Right atrium auricular region (tissue), 2 donors: ENCODE results near the gene LAG3. TPM values are rescaled to one million over a fixed set of nuclear protein-coding genes. Genes with fewer than 3 reads are reported as not detected.

Source experiments
- DNase-seq: peaks from one replicate; pipeline ENCODE4 v3.0.0-alpha.2; 2019; ENCODE audit warnings: low spot score
- H3K27ac ChIP-seq, 2 donors: fragments of 200-600 bp; sonication (generic); 1 replicate in 1 of 2; 2 replicates in 1 of 2; pipeline ENCODE4 v1.5.1; 2016 to 2019
- H3K27me3 ChIP-seq, 2 donors: fragments of 200-600 bp; sonication (generic); one replicate each; pipeline versions ENCODE4 v1.5.1 to v1.6.0; 2017 to 2019
- H3K36me3 ChIP-seq: fragments of 200-600 bp; sonication (generic); one replicate; pipeline ENCODE4 v1.5.1; 2016
- H3K4me1 ChIP-seq, 2 donors: fragments of 200-600 bp; sonication (generic); one replicate each; pipeline versions ENCODE4 v1.5.1 to v1.6.0; 2017 to 2019
- H3K4me3 ChIP-seq, 2 donors: fragments of 200-600 bp; sonication (generic); 1 replicate in 1 of 2; 2 replicates in 1 of 2; pipeline ENCODE4 v1.5.1; 2017 to 2019; ENCODE audit warnings: mild to moderate bottlenecking in 1 of 2, moderate library complexity in 1 of 2
- H3K9me3 ChIP-seq, 2 donors: fragments of 200-600 bp; sonication (generic); one replicate each; pipeline ENCODE4 v1.5.1; 2019
- total RNA-seq, 2 donors: library from RNA; depleted of rRNA; stranded (reverse); fragments of >200 nt; gene quantifications; one replicate each; pipeline ENCODE4 v1.1.0, GENCODE V29; 2016
- TF ChIP-seq, protein P1 (sequence below), 2 donors: fragments of 200-600 bp; sonication (generic); IDR thresholded peaks; one replicate each; pipeline ENCODE4 v1.5.1; 2019; ENCODE audit warnings: antibody characterized with exemption in 2 of 2

LAG3 gene
- under 1 TPM in 1 of 2 donors, not detected in 1; 0.47 TPM for total RNA-seq

DNA sequence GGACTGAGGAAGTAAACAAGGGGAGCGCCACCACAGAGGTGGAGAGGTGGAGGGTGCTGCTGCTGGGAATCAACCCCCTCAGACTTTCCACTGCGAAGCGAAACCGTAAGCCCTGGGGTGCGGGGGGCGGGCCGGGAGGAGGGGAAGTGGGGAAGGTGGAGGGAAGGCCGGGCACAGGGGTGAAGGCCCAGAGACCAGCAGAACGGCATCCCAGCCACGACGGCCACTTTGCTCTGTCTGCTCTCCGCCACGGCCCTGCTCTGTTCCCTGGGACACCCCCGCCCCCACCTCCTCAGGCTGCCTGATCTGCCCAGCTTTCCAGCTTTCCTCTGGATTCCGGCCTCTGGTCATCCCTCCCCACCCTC lies at the start of gene LAG3:
LAG3 (plus strand) TSS at position 190 of the 365 bp plus-strand sequence. CDS start 333 bp downstream, outside the sequence.
- Histone ChIP-seq H3K4me1 (peaks cover 0 to 49% of the 10 kb centered on the region in 2 donors), H3K4me3 (peak within 1 kb of the TSS in 1 of 2 donors; percentile 6), H3K27ac (no peak within 1 kb of the TSS), H3K9me3 (no peaks in the 10 kb centered on the region), H3K36me3 (peaks cover 6% of the 10 kb centered on the region), H3K27me3 (no peaks in the 10 kb centered on the region)
- DNase-seq = no peak
- TF ChIP-seq, protein P1, sequence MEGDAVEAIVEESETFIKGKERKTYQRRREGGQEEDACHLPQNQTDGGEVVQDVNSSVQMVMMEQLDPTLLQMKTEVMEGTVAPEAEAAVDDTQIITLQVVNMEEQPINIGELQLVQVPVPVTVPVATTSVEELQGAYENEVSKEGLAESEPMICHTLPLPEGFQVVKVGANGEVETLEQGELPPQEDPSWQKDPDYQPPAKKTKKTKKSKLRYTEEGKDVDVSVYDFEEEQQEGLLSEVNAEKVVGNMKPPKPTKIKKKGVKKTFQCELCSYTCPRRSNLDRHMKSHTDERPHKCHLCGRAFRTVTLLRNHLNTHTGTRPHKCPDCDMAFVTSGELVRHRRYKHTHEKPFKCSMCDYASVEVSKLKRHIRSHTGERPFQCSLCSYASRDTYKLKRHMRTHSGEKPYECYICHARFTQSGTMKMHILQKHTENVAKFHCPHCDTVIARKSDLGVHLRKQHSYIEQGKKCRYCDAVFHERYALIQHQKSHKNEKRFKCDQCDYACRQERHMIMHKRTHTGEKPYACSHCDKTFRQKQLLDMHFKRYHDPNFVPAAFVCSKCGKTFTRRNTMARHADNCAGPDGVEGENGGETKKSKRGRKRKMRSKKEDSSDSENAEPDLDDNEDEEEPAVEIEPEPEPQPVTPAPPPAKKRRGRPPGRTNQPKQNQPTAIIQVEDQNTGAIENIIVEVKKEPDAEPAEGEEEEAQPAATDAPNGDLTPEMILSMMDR (IDR thresholded peaks at IDR 0.05) = no peak

DNA sequence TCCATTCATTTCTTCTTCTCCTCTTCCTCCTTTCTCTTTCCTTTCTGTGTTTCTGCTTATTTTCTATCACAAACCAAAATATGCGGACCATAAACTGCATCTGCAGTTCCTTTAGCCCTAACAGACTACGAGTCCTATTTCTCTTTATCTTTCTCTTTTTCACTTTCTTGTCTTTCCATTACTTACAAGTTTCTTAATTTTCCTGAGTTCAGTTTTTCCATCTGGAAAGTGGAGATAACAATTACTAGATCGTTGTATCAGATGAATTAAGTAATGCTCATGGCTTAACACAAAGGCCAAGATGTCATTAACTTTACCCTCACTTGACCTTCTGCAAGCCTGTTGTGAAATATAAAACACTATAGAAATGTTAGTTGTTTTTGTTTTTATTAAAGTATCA lies 49.5 kb upstream of the LAG3 start:
- Histone ChIP-seq H3K27ac (no peak overlapping the region), H3K36me3 (peaks cover 5% of the 10 kb centered on the region), H3K4me1 (peaks cover 0 to 15% of the 10 kb centered on the region in 2 donors), H3K4me3 (no peak overlapping the region), H3K9me3 (no peaks in the 10 kb centered on the region), H3K27me3 (no peaks in the 10 kb centered on the region)
- TF ChIP-seq, protein P1 (IDR thresholded peaks at IDR 0.05) = no peak
- DNase-seq = no peak

DNA sequence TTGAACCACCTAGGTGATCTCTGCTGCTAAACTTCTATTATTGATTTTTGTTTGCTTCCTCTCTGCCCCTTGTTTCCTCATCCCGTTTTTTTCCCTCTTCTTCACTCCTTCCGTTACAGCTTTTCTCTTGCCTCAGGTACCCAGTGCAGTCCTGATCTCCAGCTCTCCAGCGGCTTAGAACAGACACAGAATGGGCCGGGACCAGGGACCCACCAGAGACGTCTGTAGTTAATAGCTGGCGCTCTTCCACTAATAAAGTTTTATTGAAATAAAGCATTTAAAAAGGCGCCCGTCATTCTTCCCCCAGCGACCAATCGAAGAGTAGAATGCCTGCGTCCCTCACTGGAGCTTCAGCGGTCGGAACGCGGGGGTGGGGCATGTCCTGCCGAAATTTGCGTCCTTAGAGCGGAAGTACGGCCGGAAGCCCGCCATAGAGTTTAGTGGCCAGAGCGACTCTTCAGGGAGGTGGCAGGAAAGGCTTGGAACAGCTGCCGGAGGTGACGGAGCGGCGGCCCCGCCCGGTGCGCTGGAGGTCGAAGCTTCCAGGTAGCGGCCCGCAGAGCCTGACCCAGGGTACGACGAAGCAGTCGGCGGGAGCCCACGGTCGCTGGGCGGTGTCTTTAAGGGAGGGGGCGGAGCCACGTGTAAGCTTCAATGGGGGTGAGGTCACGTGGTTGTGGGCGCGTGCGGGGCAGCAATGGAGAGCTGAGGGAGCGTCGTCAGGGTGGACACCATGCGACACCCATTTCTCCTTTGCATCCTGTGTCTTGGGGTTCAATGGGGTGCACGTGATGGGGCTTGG lies 48.5 kb upstream of the LAG3 start, which contains the start of gene COPS7A:
COPS7A (plus strand) TSS at position 440 of the 802 bp plus-strand sequence. CDS start 611 bp downstream, outside the sequence.
- TF ChIP-seq, protein P1 (IDR thresholded peaks at IDR 0.05) = no peak
- peak within 1 kb of the TSS; percentile 61 to 74 for H3K4me3 ChIP-seq

DNA sequence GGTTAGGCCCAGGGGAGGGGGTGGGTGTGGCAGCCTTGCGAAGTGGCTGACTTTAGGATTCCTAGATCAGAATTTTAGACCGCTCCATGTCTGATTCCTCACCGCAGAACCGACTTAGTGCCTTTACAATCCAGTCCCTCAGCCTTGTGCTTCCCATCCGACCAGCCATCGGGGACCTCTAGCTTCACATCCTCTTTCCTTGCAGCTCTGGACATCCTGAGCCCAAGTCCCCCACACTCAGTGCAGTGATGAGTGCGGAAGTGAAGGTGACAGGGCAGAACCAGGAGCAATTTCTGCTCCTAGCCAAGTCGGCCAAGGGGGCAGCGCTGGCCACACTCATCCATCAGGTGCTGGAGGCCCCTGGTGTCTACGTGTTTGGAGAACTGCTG lies 47.9 kb upstream of the LAG3 start:
- Histone ChIP-seq H3K27me3 (no peaks in the 10 kb centered on the region), H3K4me1 (peaks cover 0 to 15% of the 10 kb centered on the region in 2 donors), H3K36me3 (peaks cover 20% of the 10 kb centered on the region), H3K9me3 (no peaks in the 10 kb centered on the region), H3K27ac (peak overlapping the region; percentile 82 to 88), H3K4me3 (peak overlapping the region; percentile 61 to 74)
- no peak for DNase-seq
- TF ChIP-seq, protein P1 (IDR thresholded peaks at IDR 0.05) = no peak

More for the DNA sequence above, 48.5 kb upstream of the LAG3 start, which contains the start of gene COPS7A:
- H3K36me3 ChIP-seq = peaks cover 14% of the 10 kb centered on the region
- H3K4me1 ChIP-seq = peaks cover 0 to 15% of the 10 kb centered on the region in 2 donors
- H3K27me3 ChIP-seq = no peaks in the 10 kb centered on the region
- H3K27ac ChIP-seq = peak within 1 kb of the TSS; percentile 82 to 88
- peak; percentile 98 for DNase-seq
- H3K9me3 ChIP-seq = no peaks in the 10 kb centered on the region

DNA sequence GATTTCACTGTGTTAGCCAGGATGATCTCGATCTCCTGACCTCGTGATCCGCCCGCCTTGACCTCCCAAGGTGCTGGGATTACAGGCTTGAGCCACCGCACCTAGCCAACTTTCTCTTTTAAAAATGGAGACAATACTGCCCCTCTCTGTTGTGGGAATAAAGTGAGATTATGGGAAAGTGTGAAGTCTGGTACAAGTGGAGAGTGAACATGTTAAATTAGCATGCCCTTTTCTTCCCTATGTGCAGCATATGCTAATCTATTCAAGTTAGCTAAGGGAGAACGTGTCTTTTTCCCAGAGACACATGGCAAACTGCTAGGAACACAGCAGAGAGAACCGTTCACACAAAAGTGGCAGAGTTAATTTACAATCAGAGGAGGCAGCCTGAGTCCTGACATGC lies 47.0 kb upstream of the LAG3 start:
- TF ChIP-seq, protein P1 (IDR thresholded peaks at IDR 0.05) = no peak
- H3K4me3 ChIP-seq = no peak overlapping the region
- no peak for DNase-seq
- no peaks in the 10 kb centered on the region for H3K9me3 ChIP-seq
- no peaks in the 10 kb centered on the region for H3K27me3 ChIP-seq
- H3K4me1 ChIP-seq = peaks cover 0 to 15% of the 10 kb centered on the region in 2 donors
- peaks cover 29% of the 10 kb centered on the region for H3K36me3 ChIP-seq
- H3K27ac ChIP-seq = no peak overlapping the region
